ENCODE data around the gene NRM. TPM values are rescaled to one million over a fixed set of nuclear protein-coding genes. Genes with fewer than 3 reads are reported as not detected.

NRM gene
- total RNA-seq, 1 experiment from 2014 or later: 13.6 TPM

DNA sequence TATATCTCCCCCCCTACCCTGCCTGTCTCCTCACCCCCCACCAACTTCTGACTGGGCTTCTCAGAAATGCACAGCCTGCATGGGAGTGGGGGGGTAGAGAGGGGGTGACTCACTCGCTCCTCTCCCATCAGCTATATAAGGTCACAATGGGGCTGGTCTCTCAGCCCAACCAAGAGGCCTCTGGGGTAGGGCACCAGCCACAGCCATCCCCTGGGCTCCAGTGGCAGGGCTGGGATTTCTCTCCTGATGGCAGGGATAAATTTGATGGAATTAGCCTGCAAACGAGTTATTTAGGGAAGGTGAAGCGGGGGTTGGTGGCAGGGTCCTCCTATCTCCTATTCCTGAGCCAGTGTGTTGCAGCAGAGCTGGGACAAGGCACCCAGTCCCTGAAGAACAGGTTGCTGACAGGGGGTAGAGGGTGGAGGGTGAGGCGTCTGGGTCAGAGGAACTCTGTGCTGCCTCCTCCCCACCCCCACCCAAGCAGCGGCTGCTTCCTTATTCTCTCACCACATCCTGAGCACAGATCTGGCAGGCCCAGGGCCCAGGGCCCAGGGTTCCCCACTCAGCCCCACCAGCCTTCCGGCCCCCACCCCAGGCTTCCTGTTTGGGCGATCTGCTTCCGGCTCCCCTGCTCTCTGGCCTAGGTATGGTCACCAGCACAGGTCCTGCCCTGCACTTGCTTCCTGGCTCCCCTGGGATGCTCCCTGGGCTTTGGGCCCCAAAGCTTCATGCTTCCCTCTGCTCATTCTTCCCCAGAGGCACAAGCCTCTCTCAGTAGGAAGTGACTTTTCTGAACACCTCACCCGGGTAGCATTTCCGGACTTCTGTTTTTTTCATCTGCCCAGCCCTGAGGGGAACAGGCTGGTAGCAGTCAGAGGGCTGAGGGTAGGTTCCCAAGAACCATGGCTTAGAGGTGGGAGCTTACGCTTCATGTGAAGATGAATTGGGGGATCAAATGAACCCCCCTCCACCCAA lies 8.4 kb downstream of the NRM start:
- intact Hi-C loops (cut with micrococcal nuclease): no loop called here
- ChIA-PET POLR2A (interaction anchor here (1.1 to 1.7 kb wide), 4 partner anchors 10 to 47 kb away, joined by 3 to 6 read pairs (median 4); partner anchors contain the start of genes DHX16 and MDC1), RAD21 (ENCODE audit: low non-redundant PET in 1 of 2, low total read pairs in 2 of 2, uncharacterized antibody in 2 of 2, unreplicated experiment in 2 of 2) (interaction anchor here (0.6 to 1.2 kb wide), 2 partner anchors 35 to 68 kb away, joined by 3 to 4 read pairs; no protein-coding TSS in a partner anchor), CTCF (interaction anchor here (0.9 to 3.9 kb wide), 5 partner anchors 10 to 48 kb away, joined by 3 to 45 read pairs (median 4); partner anchors contain the start of genes DHX16, MDC1 and TUBB)
- TF ChIP-seq POLR2AphosphoS5 (IDR thresholded peaks at IDR 0.05; ENCODE audit: low read depth, low read length): peak; percentile 57; the same call in 1 of the 2 replicates
- TF ChIP-seq RAD21 (IDR thresholded peaks at IDR 0.05; ENCODE audit: low read depth): no peak
- peaks cover 37 to 60% of the 10 kb centered on the region in 2 experiments for H3K4me1 ChIP-seq (ENCODE audit: control insufficient read depth in 1 of 2, insufficient read depth in 2 of 2, low read length in 2 of 2)
- ATAC-seq: peak; percentile 26; the same call in 1 of the 2 replicates
- H3K4me2 ChIP-seq (ENCODE audit: low read length): peak overlapping the region; percentile 98
- DNase-seq (ENCODE audit: low read depth, low spot score): no peak
- no peaks in the 10 kb centered on the region for H3K9me2 ChIP-seq (ENCODE audit: insufficient read depth)
- no peaks in the 10 kb centered on the region for H4K20me1 ChIP-seq (ENCODE audit: insufficient read depth)
- peaks cover 58% of the 10 kb centered on the region for H3K79me2 ChIP-seq (ENCODE audit: insufficient read depth, low read length)
- H3K4me3 ChIP-seq (replicated peaks in 1 of 2; ENCODE audit: low read depth in 1 of 2, low read length in 2 of 2): peak overlapping the region; percentile 38 to 54
- H3K27ac ChIP-seq (ENCODE audit: low read depth, low read length): peak overlapping the region; percentile 85
- no peaks in the 10 kb centered on the region for H3K27me3 ChIP-seq (ENCODE audit: insufficient read depth, low read length)
- H3K9me3 ChIP-seq (ENCODE audit: control insufficient read depth in 1 of 2, insufficient read depth in 1 of 2, low read depth in 1 of 2, low read length in 2 of 2): no peaks in the 10 kb centered on the region
- H2AFZ ChIP-seq (ENCODE audit: low read depth, low read length, poor library complexity, severe bottlenecking): no peak overlapping the region
- peaks cover 0 to 8% of the 10 kb centered on the region in 2 experiments; a peak in 1 of 4 replicates for H3K36me3 ChIP-seq (ENCODE audit: control insufficient read depth in 1 of 2, insufficient read depth in 2 of 2, low read length in 2 of 2)
- H3K9ac ChIP-seq (ENCODE audit: low read length): peak overlapping the region; percentile 66
- no TSS peak for BruUV-seq (replicated peaks)

DNA sequence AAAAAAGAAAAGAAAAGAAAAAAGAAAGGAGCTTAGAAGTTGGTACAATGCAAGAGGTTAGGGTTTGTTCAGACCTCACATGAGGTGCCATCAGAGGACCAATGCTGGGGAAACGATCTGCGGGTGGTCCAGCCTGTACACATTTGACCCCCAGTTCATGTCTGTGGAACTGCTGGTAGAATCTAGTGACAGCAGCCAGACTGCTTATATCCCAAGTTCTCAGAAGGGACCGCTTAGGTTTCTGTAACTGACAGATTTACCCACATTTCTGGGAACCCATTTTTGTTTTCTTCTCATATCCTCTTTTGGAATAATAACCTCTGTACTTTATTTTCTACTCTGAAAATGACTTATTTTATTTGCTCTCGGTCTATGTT lies 9.0 kb downstream of the NRM start:
- H3K79me2 ChIP-seq (ENCODE audit: insufficient read depth, low read length): peaks cover 58% of the 10 kb centered on the region
- H3K9me3 ChIP-seq (ENCODE audit: control insufficient read depth in 1 of 2, insufficient read depth in 1 of 2, low read depth in 1 of 2, low read length in 2 of 2): no peaks in the 10 kb centered on the region
- peak overlapping the region; percentile 85 for H3K27ac ChIP-seq (ENCODE audit: low read depth, low read length)
- no peak for DNase-seq (ENCODE audit: low read depth, low spot score)
- H3K4me2 ChIP-seq (ENCODE audit: low read length): peak overlapping the region; percentile 98
- POLR2A ChIA-PET: interaction anchor here (0.7 to 1.7 kb wide), 6 partner anchors 9 to 64 kb away, joined by 3 to 6 read pairs (median 4); partner anchors contain the start of genes DHX16, MDC1, MRPS18B and NRM
- peaks cover 37 to 57% of the 10 kb centered on the region in 2 experiments for H3K4me1 ChIP-seq (ENCODE audit: control insufficient read depth in 1 of 2, insufficient read depth in 2 of 2, low read length in 2 of 2)
- H4K20me1 ChIP-seq (ENCODE audit: insufficient read depth): no peaks in the 10 kb centered on the region
- CTCF ChIA-PET: interaction anchor here (0.9 to 3.9 kb wide), 6 partner anchors 9 to 406 kb away, joined by 3 to 45 read pairs (median 4); partner anchors contain the start of genes DHX16, MDC1 and TUBB
- H3K9ac ChIP-seq (ENCODE audit: low read length): peak overlapping the region; percentile 66; the same call in 1 of the 2 replicates
- no peak overlapping the region; a peak in 1 of 4 replicates for H3K4me3 ChIP-seq (replicated peaks in 1 of 2; ENCODE audit: low read depth in 1 of 2, low read length in 2 of 2)
- H3K27me3 ChIP-seq (ENCODE audit: insufficient read depth, low read length): no peaks in the 10 kb centered on the region
- BruUV-seq (replicated peaks): no TSS peak
- no peaks in the 10 kb centered on the region for H3K9me2 ChIP-seq (ENCODE audit: insufficient read depth)
- no peak overlapping the region for H2AFZ ChIP-seq (ENCODE audit: low read depth, low read length, poor library complexity, severe bottlenecking)
- ATAC-seq: no peak
- intact Hi-C loops (cut with micrococcal nuclease): no loop called here
- peaks cover 3 to 14% of the 10 kb centered on the region in 2 experiments; a peak in 3 of 4 replicates for H3K36me3 ChIP-seq (ENCODE audit: control insufficient read depth in 1 of 2, insufficient read depth in 2 of 2, low read length in 2 of 2)
- RAD21 ChIA-PET (ENCODE audit: low non-redundant PET in 1 of 2, low total read pairs in 2 of 2, uncharacterized antibody in 2 of 2, unreplicated experiment in 2 of 2): interaction anchor here (0.6 to 1.2 kb wide), 2 partner anchors 36 to 69 kb away, joined by 3 to 4 read pairs; no protein-coding TSS in a partner anchor
- TF ChIP-seq, protein P1, sequence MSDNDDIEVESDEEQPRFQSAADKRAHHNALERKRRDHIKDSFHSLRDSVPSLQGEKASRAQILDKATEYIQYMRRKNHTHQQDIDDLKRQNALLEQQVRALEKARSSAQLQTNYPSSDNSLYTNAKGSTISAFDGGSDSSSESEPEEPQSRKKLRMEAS (IDR thresholded peaks at IDR 0.05): no peak
- TF ChIP-seq, protein P2, sequence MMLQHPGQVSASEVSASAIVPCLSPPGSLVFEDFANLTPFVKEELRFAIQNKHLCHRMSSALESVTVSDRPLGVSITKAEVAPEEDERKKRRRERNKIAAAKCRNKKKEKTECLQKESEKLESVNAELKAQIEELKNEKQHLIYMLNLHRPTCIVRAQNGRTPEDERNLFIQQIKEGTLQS (IDR thresholded peaks at IDR 0.05): no peak
- TF ChIP-seq CBX3 (IDR thresholded peaks at IDR 0.05; ENCODE audit: low read depth): no peak
- TF ChIP-seq SIN3A (IDR thresholded peaks at IDR 0.05; ENCODE audit: low read depth): no peak
- TF ChIP-seq ZFX (IDR thresholded peaks at IDR 0.05): no peak
- no peak for TF ChIP-seq POLR2A (IDR thresholded peaks at IDR 0.05; ENCODE audit: borderline replicate concordance, extremely low read depth, insufficient read depth, insufficient read length)
- no peak for TF ChIP-seq CEBPB (IDR thresholded peaks at IDR 0.05; ENCODE audit: low read depth)
- no peak for TF ChIP-seq ELF1 (IDR thresholded peaks at IDR 0.05; ENCODE audit: borderline replicate concordance, low read depth)
- TF ChIP-seq SRF (IDR thresholded peaks at IDR 0.05; ENCODE audit: low read depth): no peak
- TF ChIP-seq ZNF274 (IDR thresholded peaks at IDR 0.05; ENCODE audit: low read depth, low read length): no peak
- TF ChIP-seq POLR2AphosphoS5 (IDR thresholded peaks at IDR 0.05; ENCODE audit: low read depth, low read length): no peak
- TF ChIP-seq JUND (IDR thresholded peaks at IDR 0.05): no peak
- TF ChIP-seq FOSL1 (IDR thresholded peaks at IDR 0.05; ENCODE audit: low read depth): no peak
- no peak for TF ChIP-seq SP1 (IDR thresholded peaks at IDR 0.05; ENCODE audit: low read depth)
- TF ChIP-seq EGR1 (IDR thresholded peaks at IDR 0.05; ENCODE audit: low read depth): no peak
- TF ChIP-seq, protein P3, sequence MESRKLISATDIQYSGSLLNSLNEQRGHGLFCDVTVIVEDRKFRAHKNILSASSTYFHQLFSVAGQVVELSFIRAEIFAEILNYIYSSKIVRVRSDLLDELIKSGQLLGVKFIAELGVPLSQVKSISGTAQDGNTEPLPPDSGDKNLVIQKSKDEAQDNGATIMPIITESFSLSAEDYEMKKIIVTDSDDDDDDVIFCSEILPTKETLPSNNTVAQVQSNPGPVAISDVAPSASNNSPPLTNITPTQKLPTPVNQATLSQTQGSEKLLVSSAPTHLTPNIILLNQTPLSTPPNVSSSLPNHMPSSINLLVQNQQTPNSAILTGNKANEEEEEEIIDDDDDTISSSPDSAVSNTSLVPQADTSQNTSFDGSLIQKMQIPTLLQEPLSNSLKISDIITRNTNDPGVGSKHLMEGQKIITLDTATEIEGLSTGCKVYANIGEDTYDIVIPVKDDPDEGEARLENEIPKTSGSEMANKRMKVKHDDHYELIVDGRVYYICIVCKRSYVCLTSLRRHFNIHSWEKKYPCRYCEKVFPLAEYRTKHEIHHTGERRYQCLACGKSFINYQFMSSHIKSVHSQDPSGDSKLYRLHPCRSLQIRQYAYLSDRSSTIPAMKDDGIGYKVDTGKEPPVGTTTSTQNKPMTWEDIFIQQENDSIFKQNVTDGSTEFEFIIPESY (IDR thresholded peaks at IDR 0.05; ENCODE audit: extremely low read depth, insufficient replicate concordance, low read length): no peak
- TF ChIP-seq EZH2phosphoT487 (IDR thresholded peaks at IDR 0.05; ENCODE audit: borderline replicate concordance): no peak
- no peak for TF ChIP-seq RAD21 (IDR thresholded peaks at IDR 0.05; ENCODE audit: low read depth)
